Activated T-cell treated with anti-CD3 and anti-CD28 coated beads, Interleukin-2, amount 50 U/mL, for 24 hours (primary cell): ENCODE measurements around the gene MCC.
A peak's percentile ranks its signal among the peaks of the same experiment; 100 is the strongest.

ENCODE experiments used
- DNase-seq: peaks from one replicate; pipeline ENCODE4 v3.0.0-alpha.2; 2020
- H3K27ac Mint-ChIP-seq: 2 replicates; pipeline ENCODE4 v1.8.0; 2020; ENCODE audit warnings: mild to moderate bottlenecking, mixed read lengths
- H3K27me3 Mint-ChIP-seq: 2 replicates; pipeline ENCODE4 v1.8.0; 2020; ENCODE audit warnings: mixed read lengths
- H3K36me3 Mint-ChIP-seq: 2 replicates; pipeline ENCODE4 v1.8.0; 2020; ENCODE audit warnings: low read depth, mixed read lengths
- H3K4me1 Mint-ChIP-seq: 2 replicates; pipeline ENCODE4 v1.8.0; 2020; ENCODE audit warnings: low read depth, mixed read lengths
- H3K4me3 Mint-ChIP-seq: 2 replicates; pipeline ENCODE4 v1.8.0; 2020; ENCODE audit warnings: mild to moderate bottlenecking, moderate library complexity, mixed read lengths
- H3K9me3 Mint-ChIP-seq: 2 replicates; pipeline ENCODE4 v1.8.0; 2020; ENCODE audit warnings: mixed read lengths

Gene MCC

GRCh38 chr5:112983363-112983762 lies 504.9 kb downstream of the MCC start:
- no peak for DNase-seq
- Mint-ChIP-seq H3K27me3 (no peaks in the 10 kb centered on the region), H3K27ac (no peak overlapping the region)

DNA sequence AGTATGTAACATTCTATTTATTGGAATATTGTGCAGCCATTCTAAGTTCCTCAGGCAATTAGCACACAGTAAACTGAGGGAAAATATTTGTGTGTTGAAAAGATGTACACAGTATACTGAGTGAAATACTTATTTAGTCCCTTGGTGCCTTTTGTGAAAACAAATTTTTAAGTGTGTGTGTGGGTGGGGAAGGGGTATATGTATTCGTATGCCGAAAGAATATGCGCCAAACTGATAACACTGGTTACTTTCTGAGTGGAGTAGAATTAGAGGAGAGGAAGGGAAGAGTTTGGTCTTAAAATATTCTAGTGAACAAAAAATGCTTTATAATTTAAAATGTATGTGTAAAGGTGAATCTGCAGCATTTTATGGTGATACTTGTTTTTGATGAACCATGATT lies 508.5 kb downstream of the MCC start:
- Mint-ChIP-seq H3K27ac (peak overlapping the region; percentile 74), H3K4me3 (peak overlapping the region; percentile 98), H3K36me3 (peaks cover 62% of the 10 kb centered on the region), H3K9me3 (no peaks in the 10 kb centered on the region), H3K4me1 (peaks cover 74% of the 10 kb centered on the region), H3K27me3 (no peaks in the 10 kb centered on the region)
- DNase-seq: no peak

More at GRCh38 chr5:112983363-112983762, 504.9 kb downstream of the MCC start:
- peaks cover 73% of the 10 kb centered on the region for H3K4me1 Mint-ChIP-seq
- H3K36me3 Mint-ChIP-seq: peaks cover 55% of the 10 kb centered on the region
- H3K9me3 Mint-ChIP-seq: no peaks in the 10 kb centered on the region
- no peak overlapping the region for H3K4me3 Mint-ChIP-seq

- Mint-ChIP-seq H3K4me1 (peaks cover 66% of the 10 kb centered on the region), H3K27ac (peak overlapping the region; percentile 98), H3K27me3 (no peaks in the 10 kb centered on the region), H3K36me3 (peaks cover 57% of the 10 kb centered on the region), H3K4me3 (peak overlapping the region; percentile 98), H3K9me3 (no peaks in the 10 kb centered on the region)
- no peak for DNase-seq
Measured at GRCh38 chr5:112978836-112979235, 509.4 kb downstream of the MCC start.

GRCh38 chr5:112977440-112977861 lies 510.8 kb downstream of the MCC start:
- DNase-seq: no peak
- peaks cover 43% of the 10 kb centered on the region for H3K36me3 Mint-ChIP-seq
- H3K27me3 Mint-ChIP-seq: no peaks in the 10 kb centered on the region
- peaks cover 53% of the 10 kb centered on the region for H3K4me1 Mint-ChIP-seq
- H3K27ac Mint-ChIP-seq: peak overlapping the region; percentile 98
- H3K9me3 Mint-ChIP-seq: no peaks in the 10 kb centered on the region
- peak overlapping the region; percentile 98 for H3K4me3 Mint-ChIP-seq

- Mint-ChIP-seq H3K4me3 (peak within 1 kb of the TSS; percentile 98), H3K36me3 (peaks cover 36% of the 10 kb centered on the region), H3K27ac (peak within 1 kb of the TSS; percentile 98), H3K4me1 (peaks cover 48% of the 10 kb centered on the region), H3K9me3 (no peaks in the 10 kb centered on the region), H3K27me3 (no peaks in the 10 kb centered on the region)
- peak; percentile 95 for DNase-seq
Measured at GRCh38 chr5:112976432-112977309, 511.6 kb downstream of the MCC start, which contains the start of gene DCP2. Gene DCP2 (plus strand): TSS chr5:112976798. CDS start chr5:112976934, 136 bp downstream.

- DNase-seq: no peak
- Mint-ChIP-seq H3K27me3 (no peaks in the 10 kb centered on the region), H3K36me3 (peaks cover 28% of the 10 kb centered on the region), H3K9me3 (no peaks in the 10 kb centered on the region), H3K27ac (peak overlapping the region; percentile 98), H3K4me1 (peaks cover 43% of the 10 kb centered on the region), H3K4me3 (peak overlapping the region; percentile 98)
Measured at GRCh38 chr5:112975721-112976431, 512.4 kb downstream of the MCC start.

DNA sequence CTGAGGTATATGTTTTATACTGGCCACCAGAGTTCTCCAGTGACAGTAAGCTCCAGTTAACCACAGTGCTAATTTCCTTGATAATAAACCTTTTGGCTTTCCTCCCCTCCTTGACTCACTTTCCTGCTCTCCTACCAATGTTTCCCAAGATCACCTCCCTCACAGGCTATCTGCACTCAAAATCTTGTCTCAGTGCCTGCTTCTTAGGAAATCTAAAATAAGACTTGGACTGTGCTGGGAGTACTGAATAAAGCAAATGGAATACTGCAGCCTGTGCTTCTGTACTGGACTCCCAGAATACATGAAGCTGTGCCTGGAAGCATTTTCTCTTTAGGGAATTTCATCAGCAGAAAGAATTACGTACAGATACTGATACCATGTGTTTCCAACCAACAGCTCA lies 513.4 kb downstream of the MCC start:
- H3K4me3 Mint-ChIP-seq: no peak overlapping the region
- DNase-seq: no peak
- no peaks in the 10 kb centered on the region for H3K9me3 Mint-ChIP-seq
- peak overlapping the region; percentile 98 for H3K27ac Mint-ChIP-seq
- peaks cover 35% of the 10 kb centered on the region for H3K4me1 Mint-ChIP-seq
- H3K36me3 Mint-ChIP-seq: peaks cover 24% of the 10 kb centered on the region
- H3K27me3 Mint-ChIP-seq: no peaks in the 10 kb centered on the region

DNA sequence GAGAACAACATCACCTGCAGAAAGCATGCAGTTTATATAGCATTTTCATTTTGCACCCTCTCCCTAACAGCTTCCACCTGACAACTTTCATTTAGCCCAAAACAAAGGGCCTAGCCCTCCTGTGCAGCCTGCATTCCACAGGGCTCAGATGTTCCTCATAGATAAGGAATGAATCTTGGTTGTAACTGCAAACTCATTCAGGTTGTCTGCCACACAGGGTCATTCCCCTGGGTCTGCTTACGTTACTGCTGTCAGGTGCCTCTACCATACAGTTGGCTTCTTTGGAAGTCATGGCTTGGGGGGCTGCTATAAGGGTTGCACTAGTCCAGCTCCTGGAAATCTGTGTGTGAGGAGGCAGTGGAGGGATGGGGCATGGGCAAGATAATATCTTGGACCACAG lies 514.3 kb downstream of the MCC start:
- Mint-ChIP-seq H3K4me1 (peaks cover 34% of the 10 kb centered on the region), H3K27me3 (no peaks in the 10 kb centered on the region), H3K36me3 (peaks cover 22% of the 10 kb centered on the region), H3K4me3 (no peak overlapping the region), H3K9me3 (no peaks in the 10 kb centered on the region), H3K27ac (no peak overlapping the region)
- DNase-seq: no peak

GRCh38 chr5:112973036-112973435 lies 515.2 kb downstream of the MCC start:
- Mint-ChIP-seq H3K27ac (no peak overlapping the region), H3K36me3 (peaks cover 17% of the 10 kb centered on the region), H3K4me1 (peaks cover 25% of the 10 kb centered on the region), H3K4me3 (no peak overlapping the region), H3K9me3 (no peaks in the 10 kb centered on the region), H3K27me3 (no peaks in the 10 kb centered on the region)
- DNase-seq: no peak
